Measurements from ENCODE around the gene TAS1R1. TPM values are rescaled to one million over a fixed set of nuclear protein-coding genes. Genes with fewer than 3 reads are reported as not detected.

Gene TAS1R1
- total and polyA plus RNA-seq, 9 of the 15 experiments (the other 6 are each of a cell fraction or from before 2014, with no cell fraction given) = 0.06 TPM; not detected in 8

Small RNA genes within 50 kb of the gene (small RNA-seq; reads per million reads assigned to genes)
- not detected for gene RNU6-731P

Other genes with a start within 250 kb of the TAS1R1 start
Only the 7 nearest of the 12 such genes appear.
- not detected in 2 replicates for gene TNFRSF25, start 89.1 kb upstream of the TAS1R1 start, total RNA-seq (2014; rRNA removed)
- not detected in 2 replicates for gene TNFRSF25, start 89.1 kb upstream of the TAS1R1 start, total RNA-seq (2014; rRNA removed; fragmentation: Illumina TruSeq; extraction: Trizol)
- gene TNFRSF25, start 89.1 kb upstream of the TAS1R1 start, total RNA-seq (2015; rRNA removed; fragmentation: Illumina TruSeq; extraction: Trizol) = not detected in 2 replicates
- gene TNFRSF25, start 89.1 kb upstream of the TAS1R1 start, total RNA-seq (2021) = 0.49 and 0.89 TPM in 2 replicates
- gene TNFRSF25, start 89.1 kb upstream of the TAS1R1 start, polyA plus RNA-seq (2011; rRNA removed) = 0.14 and 0.24 TPM in 2 replicates
- gene TNFRSF25, start 89.1 kb upstream of the TAS1R1 start, polyA plus RNA-seq (2014; fragmentation: Illumina TruSeq; extraction: Trizol) = not detected in 2 replicates
- gene TNFRSF25, start 89.1 kb upstream of the TAS1R1 start, polyA plus RNA-seq (2014; fragmentation: Nextera tagmentation; extraction: Ambion mirVana) = not detected
- not detected in 2 replicates for gene TNFRSF25, start 89.1 kb upstream of the TAS1R1 start, polyA plus RNA-seq (2014; rRNA removed)
- gene PLEKHG5, start 63.6 kb upstream of the TAS1R1 start, total RNA-seq (2014; rRNA removed) = 0.05 and 0.20 TPM in 2 replicates
- gene PLEKHG5, start 63.6 kb upstream of the TAS1R1 start, total RNA-seq (2014; rRNA removed; fragmentation: Illumina TruSeq; extraction: Trizol) = 0.04 TPM in 1 of 2 replicates, not detected in the other
- gene PLEKHG5, start 63.6 kb upstream of the TAS1R1 start, total RNA-seq (2015; rRNA removed; fragmentation: Illumina TruSeq; extraction: Trizol) = not detected in 2 replicates
- gene PLEKHG5, start 63.6 kb upstream of the TAS1R1 start, total RNA-seq (2021) = 0.29 TPM in 2 replicates
- gene PLEKHG5, start 63.6 kb upstream of the TAS1R1 start, polyA plus RNA-seq (2011; rRNA removed) = 0.11 and 0.16 TPM in 2 replicates
- 0.07 and 0.12 TPM in 2 replicates for gene PLEKHG5, start 63.6 kb upstream of the TAS1R1 start, polyA plus RNA-seq (2014; fragmentation: Illumina TruSeq; extraction: Trizol)
- gene PLEKHG5, start 63.6 kb upstream of the TAS1R1 start, polyA plus RNA-seq (2014; fragmentation: Nextera tagmentation; extraction: Ambion mirVana) = not detected
- 0.13 and 0.26 TPM in 2 replicates for gene PLEKHG5, start 63.6 kb upstream of the TAS1R1 start, polyA plus RNA-seq (2014; rRNA removed)
- 47.3 and 58.4 TPM in 2 replicates for gene NOL9, start 794 bp upstream of the TAS1R1 start, total RNA-seq (2014; rRNA removed)
- 62.5 and 63.6 TPM in 2 replicates for gene NOL9, start 794 bp upstream of the TAS1R1 start, total RNA-seq (2014; rRNA removed; fragmentation: Illumina TruSeq; extraction: Trizol)
- 52.8 and 56.5 TPM in 2 replicates for gene NOL9, start 794 bp upstream of the TAS1R1 start, total RNA-seq (2015; rRNA removed; fragmentation: Illumina TruSeq; extraction: Trizol)
- gene NOL9, start 794 bp upstream of the TAS1R1 start, total RNA-seq (2021) = 76.5 and 79.3 TPM in 2 replicates
- gene NOL9, start 794 bp upstream of the TAS1R1 start, polyA plus RNA-seq (2011; rRNA removed) = 52.3 and 52.7 TPM in 2 replicates
- gene NOL9, start 794 bp upstream of the TAS1R1 start, polyA plus RNA-seq (2014; fragmentation: Illumina TruSeq; extraction: Trizol) = 25.8 and 30.1 TPM in 2 replicates
- gene NOL9, start 794 bp upstream of the TAS1R1 start, polyA plus RNA-seq (2014; fragmentation: Nextera tagmentation; extraction: Ambion mirVana) = 10 to 100 TPM in 1 of 2 experiments, 1 to 10 TPM in 1; 5.6 to 10.1 TPM
- gene NOL9, start 794 bp upstream of the TAS1R1 start, polyA plus RNA-seq (2014; rRNA removed) = 35.6 and 40.0 TPM in 2 replicates
- gene ZBTB48, start 24.7 kb downstream of the TAS1R1 start, total RNA-seq (2014; rRNA removed) = 42.4 and 52.4 TPM in 2 replicates
- 17.2 and 19.8 TPM in 2 replicates for gene ZBTB48, start 24.7 kb downstream of the TAS1R1 start, total RNA-seq (2014; rRNA removed; fragmentation: Illumina TruSeq; extraction: Trizol)
- 44.5 and 55.4 TPM in 2 replicates for gene ZBTB48, start 24.7 kb downstream of the TAS1R1 start, total RNA-seq (2015; rRNA removed; fragmentation: Illumina TruSeq; extraction: Trizol)
- 52.9 and 55.3 TPM in 2 replicates for gene ZBTB48, start 24.7 kb downstream of the TAS1R1 start, total RNA-seq (2021)
- gene ZBTB48, start 24.7 kb downstream of the TAS1R1 start, polyA plus RNA-seq (2011; rRNA removed) = 29.5 and 57.2 TPM in 2 replicates
- gene ZBTB48, start 24.7 kb downstream of the TAS1R1 start, polyA plus RNA-seq (2014; fragmentation: Illumina TruSeq; extraction: Trizol) = 24.9 and 40.6 TPM in 2 replicates
- 1 to 10 TPM; 1.9 to 7.4 TPM for gene ZBTB48, start 24.7 kb downstream of the TAS1R1 start, polyA plus RNA-seq (2014; fragmentation: Nextera tagmentation; extraction: Ambion mirVana)
- 50.9 and 66.9 TPM in 2 replicates for gene ZBTB48, start 24.7 kb downstream of the TAS1R1 start, polyA plus RNA-seq (2014; rRNA removed)
- 26.4 and 32.3 TPM in 2 replicates for gene KLHL21, start 47.6 kb downstream of the TAS1R1 start, total RNA-seq (2014; rRNA removed)
- 10.0 and 12.6 TPM in 2 replicates for gene KLHL21, start 47.6 kb downstream of the TAS1R1 start, total RNA-seq (2014; rRNA removed; fragmentation: Illumina TruSeq; extraction: Trizol)
- gene KLHL21, start 47.6 kb downstream of the TAS1R1 start, total RNA-seq (2015; rRNA removed; fragmentation: Illumina TruSeq; extraction: Trizol) = 22.4 and 23.6 TPM in 2 replicates
- 39.6 and 42.1 TPM in 2 replicates for gene KLHL21, start 47.6 kb downstream of the TAS1R1 start, total RNA-seq (2021)
- 11.0 and 14.9 TPM in 2 replicates for gene KLHL21, start 47.6 kb downstream of the TAS1R1 start, polyA plus RNA-seq (2011; rRNA removed)
- 17.5 and 24.2 TPM in 2 replicates for gene KLHL21, start 47.6 kb downstream of the TAS1R1 start, polyA plus RNA-seq (2014; fragmentation: Illumina TruSeq; extraction: Trizol)
- 1 to 10 TPM; 2.1 to 2.2 TPM for gene KLHL21, start 47.6 kb downstream of the TAS1R1 start, polyA plus RNA-seq (2014; fragmentation: Nextera tagmentation; extraction: Ambion mirVana)
- gene KLHL21, start 47.6 kb downstream of the TAS1R1 start, polyA plus RNA-seq (2014; rRNA removed) = 21.0 and 22.2 TPM in 2 replicates
- 12.6 and 13.8 TPM in 2 replicates for gene PHF13, start 58.4 kb downstream of the TAS1R1 start, total RNA-seq (2014; rRNA removed)
- gene PHF13, start 58.4 kb downstream of the TAS1R1 start, total RNA-seq (2014; rRNA removed; fragmentation: Illumina TruSeq; extraction: Trizol) = 11.7 and 12.6 TPM in 2 replicates
- 9.8 and 10.3 TPM in 2 replicates for gene PHF13, start 58.4 kb downstream of the TAS1R1 start, total RNA-seq (2015; rRNA removed; fragmentation: Illumina TruSeq; extraction: Trizol)
- gene PHF13, start 58.4 kb downstream of the TAS1R1 start, total RNA-seq (2021) = 30.2 and 36.1 TPM in 2 replicates
- 8.8 and 9.6 TPM in 2 replicates for gene PHF13, start 58.4 kb downstream of the TAS1R1 start, polyA plus RNA-seq (2011; rRNA removed)
- 17.9 and 21.5 TPM in 2 replicates for gene PHF13, start 58.4 kb downstream of the TAS1R1 start, polyA plus RNA-seq (2014; fragmentation: Illumina TruSeq; extraction: Trizol)
- gene PHF13, start 58.4 kb downstream of the TAS1R1 start, polyA plus RNA-seq (2014; fragmentation: Nextera tagmentation; extraction: Ambion mirVana) = 1 to 10 TPM; 1.8 TPM
- 13.2 and 13.3 TPM in 2 replicates for gene PHF13, start 58.4 kb downstream of the TAS1R1 start, polyA plus RNA-seq (2014; rRNA removed)
- gene THAP3, start 69.6 kb downstream of the TAS1R1 start, total RNA-seq (2014; rRNA removed) = 31.2 and 37.6 TPM in 2 replicates
- 7.4 and 9.5 TPM in 2 replicates for gene THAP3, start 69.6 kb downstream of the TAS1R1 start, total RNA-seq (2014; rRNA removed; fragmentation: Illumina TruSeq; extraction: Trizol)
- gene THAP3, start 69.6 kb downstream of the TAS1R1 start, total RNA-seq (2015; rRNA removed; fragmentation: Illumina TruSeq; extraction: Trizol) = 23.3 and 24.4 TPM in 2 replicates
- 18.2 and 22.1 TPM in 2 replicates for gene THAP3, start 69.6 kb downstream of the TAS1R1 start, total RNA-seq (2021)
- gene THAP3, start 69.6 kb downstream of the TAS1R1 start, polyA plus RNA-seq (2011; rRNA removed) = 12.7 and 18.9 TPM in 2 replicates
- 20.0 and 23.0 TPM in 2 replicates for gene THAP3, start 69.6 kb downstream of the TAS1R1 start, polyA plus RNA-seq (2014; fragmentation: Illumina TruSeq; extraction: Trizol)
- 1 to 10 TPM; 1.9 to 7.0 TPM for gene THAP3, start 69.6 kb downstream of the TAS1R1 start, polyA plus RNA-seq (2014; fragmentation: Nextera tagmentation; extraction: Ambion mirVana)
- 28.1 and 29.3 TPM in 2 replicates for gene THAP3, start 69.6 kb downstream of the TAS1R1 start, polyA plus RNA-seq (2014; rRNA removed)